ENCODE data around the gene APOE.
"Not testable (repeated sequence)": the region's sequence is repeated elsewhere in the genome, so short reads cannot be mapped to it uniquely, and the experiment has no call there.

APOE gene

DNA sequence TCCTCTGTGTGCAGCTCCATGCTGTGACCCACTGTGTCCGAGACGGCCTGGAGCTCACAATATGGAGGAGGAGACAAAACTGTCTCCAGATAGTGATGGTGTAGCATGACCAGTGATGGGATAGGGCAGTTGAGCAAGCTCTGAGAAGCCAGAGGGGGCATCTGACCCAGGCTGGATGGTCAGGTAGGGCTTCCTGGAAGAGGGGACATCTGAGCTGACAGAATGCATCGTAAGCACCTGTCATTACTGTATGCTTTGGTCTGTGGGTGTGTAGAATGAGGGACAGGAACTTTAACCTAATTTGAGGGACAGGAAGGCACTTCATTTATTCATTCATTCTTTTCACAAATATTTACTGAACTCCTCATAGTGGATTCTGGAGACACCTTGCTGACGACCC is 21.0 kb upstream of the APOE start:
- DNase-seq (ENCODE audit: low spot score) = no peak

DNA sequence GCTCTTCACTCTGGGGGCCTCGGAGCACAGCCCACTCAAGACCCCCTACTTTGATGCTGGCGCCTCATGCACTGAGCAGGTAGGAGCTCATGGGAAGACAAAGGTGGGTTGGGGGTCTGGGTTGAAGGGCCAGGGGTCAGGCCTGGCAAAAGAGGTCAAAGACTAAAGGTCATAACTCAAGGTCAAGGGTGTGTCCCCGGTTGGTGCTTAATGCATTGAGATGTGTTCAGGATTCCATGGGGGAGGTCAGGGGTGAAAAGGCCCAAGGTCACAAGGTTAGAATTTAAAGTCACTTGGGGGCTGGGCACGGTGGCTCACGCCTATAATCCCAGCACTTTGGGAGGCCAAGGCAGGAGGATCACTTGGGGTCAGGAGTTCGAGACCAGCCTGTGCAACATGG is 19.5 kb upstream of the APOE start:
- DNase-seq (ENCODE audit: low spot score) = no peak

DNA sequence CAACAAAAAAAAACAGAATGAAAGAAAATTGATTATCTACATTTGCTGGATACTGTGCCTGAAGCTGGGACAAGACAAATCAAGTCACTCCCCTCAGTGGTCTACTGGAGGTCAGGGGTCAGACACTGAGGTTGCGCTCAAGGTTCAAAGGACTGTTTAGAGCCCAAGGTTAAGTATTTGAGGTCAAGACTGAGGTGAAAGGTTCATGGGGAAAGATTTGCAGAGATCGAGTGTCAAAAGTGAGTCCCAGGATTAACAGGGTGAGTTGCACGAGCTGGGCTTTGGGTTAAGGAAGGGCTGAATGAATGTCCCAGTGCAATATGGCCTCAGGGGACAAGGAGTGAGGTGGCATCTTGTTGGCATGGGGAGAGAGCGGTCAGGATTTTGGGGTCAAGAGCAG is 17.9 kb upstream of the APOE start:
- DNase-seq (ENCODE audit: low spot score) = no peak

DNA sequence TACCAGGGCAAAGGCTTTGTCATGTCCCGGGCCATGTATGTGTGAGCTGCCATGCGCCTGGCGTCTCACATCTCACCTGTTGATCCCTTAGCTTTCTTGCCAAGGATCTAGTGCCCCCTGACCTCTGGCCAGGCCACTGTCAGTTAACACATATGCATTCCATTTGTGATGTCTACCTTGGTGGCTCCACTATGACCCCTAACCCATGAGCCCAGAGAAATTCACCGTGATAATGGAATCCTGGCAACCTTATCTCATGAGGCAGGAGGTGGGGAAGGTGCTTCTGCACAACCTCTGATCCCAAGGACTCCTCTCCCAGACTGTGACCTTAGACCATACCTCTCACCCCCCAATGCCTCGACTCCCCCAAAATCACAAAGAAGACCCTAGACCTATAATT is 17.3 kb upstream of the APOE start:
- DNase-seq (ENCODE audit: low spot score) = not testable (repeated sequence)

DNA sequence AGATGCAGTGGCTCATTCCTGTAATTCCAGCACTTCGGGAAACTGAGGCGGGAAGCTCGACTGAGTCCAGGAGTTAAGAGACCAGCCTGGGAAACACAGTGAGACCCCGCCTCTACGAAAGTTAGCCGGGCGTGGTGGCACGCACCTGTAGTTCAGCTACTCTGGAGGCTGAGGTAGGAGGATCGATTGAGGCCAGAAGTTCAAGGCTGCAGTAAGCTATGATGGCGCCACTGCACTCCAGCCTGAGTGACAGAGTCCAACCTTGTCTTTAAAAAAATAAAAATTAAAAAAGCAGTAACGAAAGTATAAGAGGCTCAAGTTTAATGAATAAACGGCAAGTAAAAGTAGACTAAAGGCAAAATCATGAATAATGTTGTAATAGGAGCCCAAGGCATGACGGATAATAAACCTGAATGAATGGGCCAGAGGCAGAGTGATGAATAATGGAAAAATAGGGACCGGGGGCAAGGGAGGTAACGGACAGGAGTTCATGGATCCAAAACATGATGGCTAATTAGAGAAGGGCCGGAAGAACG is 15.7 kb upstream of the APOE start:
- no peak for DNase-seq (ENCODE audit: low spot score)

DNA sequence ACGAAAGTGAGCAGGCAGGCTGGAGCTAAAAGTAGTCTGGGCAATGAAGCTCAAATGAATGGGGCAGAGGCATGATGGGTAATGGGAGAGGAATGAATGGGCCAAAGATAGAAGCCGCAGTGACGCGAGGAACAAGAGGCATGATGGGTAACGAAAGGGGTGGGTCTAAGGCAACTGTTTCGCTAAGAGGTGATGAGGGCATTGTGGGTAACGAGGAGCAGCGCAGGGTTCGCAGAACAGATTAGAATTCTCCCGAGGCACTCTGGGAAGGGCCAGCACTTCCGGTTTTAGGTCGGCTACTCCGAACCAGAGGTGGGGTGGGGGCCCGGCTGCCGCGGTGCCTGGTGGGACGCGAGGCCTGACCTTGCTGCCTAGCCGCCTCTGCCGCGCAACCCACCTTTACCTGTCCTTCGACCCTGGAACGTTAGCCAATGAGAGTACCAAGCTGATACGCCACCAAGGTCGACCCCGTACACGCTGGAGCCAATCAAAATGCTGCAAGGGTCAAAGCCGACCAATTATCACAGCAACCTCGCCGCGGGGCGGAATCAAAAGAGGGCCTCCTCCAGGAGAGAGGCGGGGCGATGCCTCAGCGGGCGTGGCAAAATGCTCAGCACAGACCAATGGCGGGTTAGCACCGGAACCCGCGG is 15.1 kb upstream of the APOE start:
- DNase-seq (ENCODE audit: low spot score) = peak; percentile 100

DNA sequence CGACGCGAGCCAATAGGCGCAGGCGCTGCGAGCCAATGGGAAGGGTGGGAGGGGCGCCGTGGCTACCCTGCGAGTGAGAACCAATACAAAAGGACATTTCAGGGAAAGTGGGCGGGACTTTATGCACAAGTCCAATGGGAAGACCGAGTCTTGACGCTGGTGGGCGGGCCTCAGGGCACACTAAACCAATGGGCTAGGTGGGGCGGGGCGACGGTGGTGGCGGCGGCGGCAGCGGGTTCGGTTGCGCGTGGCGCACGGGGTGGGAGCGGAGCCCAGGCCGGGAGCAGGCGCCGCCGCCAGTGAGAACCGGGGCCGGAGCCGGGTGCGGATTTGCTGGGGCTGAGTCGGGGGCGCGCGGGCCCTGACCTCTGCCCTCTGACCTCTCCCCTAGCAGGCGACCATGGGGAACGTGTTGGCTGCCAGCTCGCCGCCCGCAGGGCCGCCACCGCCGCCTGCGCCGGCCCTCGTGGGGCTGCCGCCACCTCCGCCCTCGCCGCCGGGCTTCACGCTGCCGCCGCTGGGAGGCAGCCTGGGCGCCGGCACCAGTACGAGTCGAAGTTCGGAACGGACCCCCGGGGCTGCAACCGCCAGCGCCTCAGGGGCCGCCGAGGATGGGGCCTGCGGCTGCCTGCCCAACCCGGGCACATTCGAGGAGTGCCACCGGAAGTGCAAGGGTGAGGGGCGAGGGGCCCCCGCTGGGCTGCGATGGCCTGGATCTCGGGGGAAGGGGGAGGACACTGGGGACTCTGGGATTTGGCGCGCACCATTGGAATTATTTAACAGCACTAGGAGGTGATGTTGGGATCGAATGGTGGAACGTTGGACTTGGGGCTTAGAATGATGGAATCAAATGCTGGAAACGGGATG is 14.3 kb upstream of the APOE start, which contains the start of gene TOMM40:
Gene TOMM40, plus strand, starts transcription at position 239 of the 867 bp plus-strand sequence. Its CDS starts 162 bp downstream, at position 401.
- no peak for DNase-seq (ENCODE audit: low spot score)

DNA sequence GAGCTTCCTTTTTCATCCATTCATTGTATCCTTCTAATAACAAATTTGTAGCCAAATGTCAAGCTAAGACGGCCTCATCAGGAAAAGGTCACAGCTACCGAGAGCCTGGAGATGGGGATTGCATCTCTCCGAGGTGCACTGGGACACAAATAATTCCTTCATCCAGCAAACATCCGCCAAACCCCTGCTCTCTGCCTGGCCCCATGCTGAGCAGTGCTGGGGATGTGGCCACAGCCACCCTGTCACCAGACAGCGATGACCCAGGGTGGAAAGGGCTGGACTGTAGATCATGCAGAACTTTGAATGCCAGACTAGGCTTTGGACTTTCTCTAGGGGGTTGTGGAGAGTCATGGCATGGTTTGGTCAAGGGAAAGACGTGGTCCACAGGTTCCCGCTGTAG is 12.7 kb upstream of the APOE start:
- DNase-seq (ENCODE audit: low spot score) = no peak

DNA sequence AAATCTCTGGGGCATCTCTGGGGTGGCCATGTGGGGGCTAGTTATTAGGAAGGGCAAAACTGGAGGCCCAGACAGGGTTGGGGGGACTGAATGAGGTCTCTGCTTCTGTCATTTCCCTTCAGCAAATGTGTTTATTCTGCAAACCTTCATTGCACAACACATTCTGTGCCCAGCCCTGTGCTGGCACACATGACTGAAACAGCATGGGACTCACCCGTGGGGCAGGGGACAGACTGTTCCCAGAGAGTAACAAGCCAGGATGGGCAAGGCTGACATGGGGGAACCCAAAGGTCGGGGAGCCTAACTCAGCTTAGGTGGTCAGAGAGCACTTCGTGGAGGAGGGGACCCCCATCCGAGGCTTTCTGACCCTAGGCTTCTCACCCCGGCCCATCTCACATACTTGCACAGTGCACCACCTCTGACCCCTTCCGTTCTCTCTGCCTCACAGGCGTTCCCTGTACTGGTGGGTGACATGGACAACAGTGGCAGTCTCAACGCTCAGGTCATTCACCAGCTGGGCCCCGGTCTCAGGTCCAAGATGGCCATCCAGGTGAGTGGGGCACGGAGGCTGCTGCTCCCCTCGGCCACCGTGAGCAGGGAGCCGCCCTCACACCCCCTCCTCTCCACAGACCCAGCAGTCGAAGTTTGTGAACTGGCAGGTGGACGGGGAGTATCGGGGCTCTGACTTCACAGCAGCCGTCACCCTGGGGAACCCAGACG is 12.1 kb upstream of the APOE start:
- DNase-seq (ENCODE audit: low spot score) = no peak

DNA sequence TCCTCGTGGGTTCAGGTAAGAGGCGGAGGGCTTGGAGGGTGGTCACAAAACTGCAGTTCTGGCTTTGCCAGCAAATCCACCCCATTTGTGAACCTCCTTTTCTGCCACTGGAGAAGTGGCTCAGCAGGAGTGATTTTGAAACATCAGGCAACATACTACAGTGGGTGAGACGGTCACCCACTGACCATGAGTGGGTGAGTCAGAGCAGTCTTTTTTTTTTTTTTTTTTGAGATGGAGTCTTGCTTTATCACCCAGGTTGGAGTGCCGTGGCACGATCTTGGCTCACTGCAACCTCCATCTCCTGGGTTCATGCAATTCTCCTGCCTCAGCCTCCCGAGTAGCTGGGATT is 11.6 kb upstream of the APOE start:
- DNase-seq (ENCODE audit: low spot score) = no peak

DNA sequence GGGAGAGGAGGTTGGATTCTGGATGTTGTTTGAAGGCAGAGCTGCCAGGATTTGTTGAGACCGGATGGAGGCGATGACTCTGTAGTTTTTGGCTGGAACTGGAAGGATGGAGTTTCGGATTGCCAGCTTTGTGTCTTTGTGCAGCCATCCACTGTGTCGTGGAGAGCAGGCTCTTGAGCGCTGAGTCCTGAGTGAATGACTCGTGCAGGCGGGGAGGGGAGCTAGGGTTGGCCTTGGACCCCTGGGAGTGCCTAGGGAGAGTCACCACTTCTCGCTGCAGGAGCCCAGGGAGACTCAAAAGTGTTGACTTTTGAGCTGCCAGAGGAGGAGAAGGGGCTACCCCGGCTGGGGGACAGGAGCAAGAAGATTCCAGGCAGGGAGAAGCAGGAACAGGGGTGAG is 10.7 kb upstream of the APOE start:
- no peak for DNase-seq (ENCODE audit: low spot score)

DNA sequence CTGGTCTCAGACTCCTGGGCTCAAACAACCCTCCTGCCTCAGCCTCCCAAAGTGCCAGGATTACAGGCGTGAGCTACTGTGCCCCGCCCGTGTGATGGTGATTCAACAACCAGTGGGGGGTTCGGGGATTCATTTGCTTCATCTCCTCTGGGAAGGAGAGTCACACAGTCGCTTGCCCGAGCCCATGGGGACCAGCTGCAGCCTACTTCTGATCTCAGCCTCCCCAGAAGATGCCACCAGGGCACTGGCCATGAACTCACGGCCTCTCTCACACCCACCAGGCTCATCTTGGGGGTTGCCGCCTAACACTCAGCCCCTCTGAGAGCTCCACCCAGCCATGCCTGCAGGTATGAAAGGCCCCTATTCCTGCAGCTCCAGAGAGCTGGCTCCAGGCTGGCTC is 7.8 kb upstream of the APOE start:
- DNase-seq (ENCODE audit: low spot score) = no peak

DNA sequence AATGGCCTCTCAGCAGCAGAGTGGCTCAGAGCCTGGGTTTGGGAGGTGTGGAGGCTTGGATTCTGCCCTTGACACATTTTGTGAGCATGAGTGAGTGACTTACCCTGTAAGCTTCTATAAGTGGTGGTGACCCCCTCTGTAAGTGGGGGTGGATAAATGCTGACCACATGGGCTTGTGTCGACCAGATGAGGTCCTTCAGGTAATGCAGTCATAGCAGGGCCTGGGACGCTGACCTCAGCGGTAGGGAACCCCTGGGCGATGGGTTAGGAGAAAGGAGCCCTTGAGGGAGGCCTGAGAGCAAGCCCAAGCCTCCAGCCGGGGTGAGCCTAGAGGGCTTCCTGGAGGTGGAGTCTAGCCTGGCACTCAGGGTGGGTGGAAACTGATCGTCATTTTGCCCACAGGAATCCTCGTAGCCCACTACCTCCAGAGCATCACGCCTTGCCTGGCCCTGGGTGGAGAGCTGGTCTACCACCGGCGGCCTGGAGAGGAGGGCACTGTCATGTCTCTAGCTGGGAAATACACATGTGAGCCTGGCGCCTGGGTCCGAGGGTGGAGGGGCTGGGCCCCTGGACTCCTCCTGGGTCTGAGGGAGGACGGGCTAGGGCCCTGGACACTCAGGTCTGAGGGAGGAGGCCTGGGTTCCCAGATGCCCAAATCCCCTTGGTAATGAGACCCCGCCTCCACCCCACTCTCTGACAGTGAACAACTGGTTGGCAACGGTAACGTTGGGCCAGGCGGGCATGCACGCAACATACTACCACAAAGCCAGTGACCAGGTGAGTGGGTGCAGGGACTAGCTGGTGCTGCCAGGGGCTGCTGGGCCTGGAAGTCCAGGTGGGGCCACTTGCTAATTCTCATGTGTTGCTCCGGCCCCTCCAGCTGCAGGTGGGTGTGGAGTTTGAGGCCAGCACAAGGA is 5.0 kb upstream of the APOE start:
- DNase-seq (ENCODE audit: low spot score) = no peak

DNA sequence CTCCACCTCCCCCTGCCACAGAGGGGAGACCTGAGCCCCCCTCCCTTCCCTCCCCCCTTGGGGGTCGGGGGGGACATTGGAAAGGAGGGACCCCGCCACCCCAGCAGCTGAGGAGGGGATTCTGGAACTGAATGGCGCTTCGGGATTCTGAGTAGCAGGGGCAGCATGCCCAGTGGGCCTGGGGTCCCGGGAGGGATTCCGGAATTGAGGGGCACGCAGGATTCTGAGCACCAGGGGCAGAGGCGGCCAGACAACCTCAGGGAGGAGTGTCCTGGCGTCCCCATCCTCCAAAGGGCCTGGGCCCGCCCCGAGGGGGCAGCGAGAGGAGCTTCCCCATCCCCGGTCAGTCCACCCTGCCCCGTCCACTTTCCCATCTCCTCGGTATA is 2.4 kb upstream of the APOE start:
- no peak for DNase-seq (ENCODE audit: low spot score)

DNA sequence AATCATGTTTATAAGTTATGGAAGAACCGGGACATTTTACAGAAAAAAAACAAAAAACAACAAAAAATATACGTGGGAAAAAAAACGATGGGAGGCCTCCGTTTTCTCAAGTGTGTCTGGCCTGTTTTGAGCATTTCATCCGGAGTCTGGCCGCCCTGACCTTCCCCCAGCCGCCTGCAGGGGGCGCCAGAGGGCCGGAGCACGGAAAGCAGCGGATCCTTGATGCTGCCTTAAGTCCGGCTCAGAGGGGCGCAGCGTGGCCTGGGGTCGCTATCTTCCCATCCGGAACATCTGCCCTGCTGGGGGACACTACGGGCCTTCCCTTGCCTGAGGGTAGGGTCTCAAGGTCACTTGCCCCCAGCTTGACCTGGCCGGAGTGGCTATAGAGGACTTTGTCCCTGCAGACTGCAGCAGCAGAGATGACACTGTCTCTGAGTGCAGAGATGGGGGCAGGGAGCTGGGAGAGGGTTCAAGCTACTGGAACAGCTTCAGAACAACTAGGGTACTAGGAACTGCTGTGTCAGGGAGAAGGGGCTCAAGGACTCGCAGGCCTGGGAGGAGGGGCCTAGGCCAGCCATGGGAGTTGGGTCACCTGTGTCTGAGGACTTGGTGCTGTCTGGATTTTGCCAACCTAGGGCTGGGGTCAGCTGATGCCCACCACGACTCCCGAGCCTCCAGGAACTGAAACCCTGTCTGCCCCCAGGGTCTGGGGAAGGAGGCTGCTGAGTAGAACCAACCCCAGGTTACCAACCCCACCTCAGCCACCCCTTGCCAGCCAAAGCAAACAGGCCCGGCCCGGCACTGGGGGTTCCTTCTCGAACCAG is 1.8 kb upstream of the APOE start:
- peak; percentile 91 for DNase-seq (ENCODE audit: low spot score)

DNA sequence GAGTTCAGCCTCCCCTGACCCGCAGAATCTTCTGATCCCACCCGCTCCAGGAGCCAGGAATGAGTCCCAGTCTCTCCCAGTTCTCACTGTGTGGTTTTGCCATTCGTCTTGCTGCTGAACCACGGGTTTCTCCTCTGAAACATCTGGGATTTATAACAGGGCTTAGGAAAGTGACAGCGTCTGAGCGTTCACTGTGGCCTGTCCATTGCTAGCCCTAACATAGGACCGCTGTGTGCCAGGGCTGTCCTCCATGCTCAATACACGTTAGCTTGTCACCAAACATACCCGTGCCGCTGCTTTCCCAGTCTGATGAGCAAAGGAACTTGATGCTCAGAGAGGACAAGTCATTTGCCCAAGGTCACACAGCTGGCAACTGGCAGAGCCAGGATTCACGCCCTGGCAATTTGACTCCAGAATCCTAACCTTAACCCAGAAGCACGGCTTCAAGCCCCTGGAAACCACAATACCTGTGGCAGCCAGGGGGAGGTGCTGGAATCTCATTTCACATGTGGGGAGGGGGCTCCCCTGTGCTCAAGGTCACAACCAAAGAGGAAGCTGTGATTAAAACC is 1.1 kb upstream of the APOE start:
- DNase-seq (ENCODE audit: low spot score) = no peak

DNA sequence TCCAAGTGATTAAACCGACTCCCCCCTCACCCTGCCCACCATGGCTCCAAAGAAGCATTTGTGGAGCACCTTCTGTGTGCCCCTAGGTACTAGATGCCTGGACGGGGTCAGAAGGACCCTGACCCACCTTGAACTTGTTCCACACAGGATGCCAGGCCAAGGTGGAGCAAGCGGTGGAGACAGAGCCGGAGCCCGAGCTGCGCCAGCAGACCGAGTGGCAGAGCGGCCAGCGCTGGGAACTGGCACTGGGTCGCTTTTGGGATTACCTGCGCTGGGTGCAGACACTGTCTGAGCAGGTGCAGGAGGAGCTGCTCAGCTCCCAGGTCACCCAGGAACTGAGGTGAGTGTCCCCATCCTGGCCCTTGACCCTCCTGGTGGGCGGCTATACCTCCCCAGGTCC is 2.0 kb downstream of the APOE start:
- DNase-seq (ENCODE audit: low spot score) = no peak

DNA sequence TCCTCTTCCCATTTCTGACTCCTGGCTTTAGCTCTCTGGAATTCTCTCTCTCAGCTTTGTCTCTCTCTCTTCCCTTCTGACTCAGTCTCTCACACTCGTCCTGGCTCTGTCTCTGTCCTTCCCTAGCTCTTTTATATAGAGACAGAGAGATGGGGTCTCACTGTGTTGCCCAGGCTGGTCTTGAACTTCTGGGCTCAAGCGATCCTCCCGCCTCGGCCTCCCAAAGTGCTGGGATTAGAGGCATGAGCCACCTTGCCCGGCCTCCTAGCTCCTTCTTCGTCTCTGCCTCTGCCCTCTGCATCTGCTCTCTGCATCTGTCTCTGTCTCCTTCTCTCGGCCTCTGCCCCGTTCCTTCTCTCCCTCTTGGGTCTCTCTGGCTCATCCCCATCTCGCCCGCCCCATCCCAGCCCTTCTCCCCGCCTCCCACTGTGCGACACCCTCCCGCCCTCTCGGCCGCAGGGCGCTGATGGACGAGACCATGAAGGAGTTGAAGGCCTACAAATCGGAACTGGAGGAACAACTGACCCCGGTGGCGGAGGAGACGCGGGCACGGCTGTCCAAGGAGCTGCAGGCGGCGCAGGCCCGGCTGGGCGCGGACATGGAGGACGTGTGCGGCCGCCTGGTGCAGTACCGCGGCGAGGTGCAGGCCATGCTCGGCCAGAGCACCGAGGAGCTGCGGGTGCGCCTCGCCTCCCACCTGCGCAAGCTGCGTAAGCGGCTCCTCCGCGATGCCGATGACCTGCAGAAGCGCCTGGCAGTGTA is 2.7 kb downstream of the APOE start:
- DNase-seq (ENCODE audit: low spot score) = no peak

DNA sequence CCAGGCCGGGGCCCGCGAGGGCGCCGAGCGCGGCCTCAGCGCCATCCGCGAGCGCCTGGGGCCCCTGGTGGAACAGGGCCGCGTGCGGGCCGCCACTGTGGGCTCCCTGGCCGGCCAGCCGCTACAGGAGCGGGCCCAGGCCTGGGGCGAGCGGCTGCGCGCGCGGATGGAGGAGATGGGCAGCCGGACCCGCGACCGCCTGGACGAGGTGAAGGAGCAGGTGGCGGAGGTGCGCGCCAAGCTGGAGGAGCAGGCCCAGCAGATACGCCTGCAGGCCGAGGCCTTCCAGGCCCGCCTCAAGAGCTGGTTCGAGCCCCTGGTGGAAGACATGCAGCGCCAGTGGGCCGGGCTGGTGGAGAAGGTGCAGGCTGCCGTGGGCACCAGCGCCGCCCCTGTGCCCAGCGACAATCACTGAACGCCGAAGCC is 3.3 kb downstream of the APOE start:
- DNase-seq (ENCODE audit: low spot score) = no peak

DNA sequence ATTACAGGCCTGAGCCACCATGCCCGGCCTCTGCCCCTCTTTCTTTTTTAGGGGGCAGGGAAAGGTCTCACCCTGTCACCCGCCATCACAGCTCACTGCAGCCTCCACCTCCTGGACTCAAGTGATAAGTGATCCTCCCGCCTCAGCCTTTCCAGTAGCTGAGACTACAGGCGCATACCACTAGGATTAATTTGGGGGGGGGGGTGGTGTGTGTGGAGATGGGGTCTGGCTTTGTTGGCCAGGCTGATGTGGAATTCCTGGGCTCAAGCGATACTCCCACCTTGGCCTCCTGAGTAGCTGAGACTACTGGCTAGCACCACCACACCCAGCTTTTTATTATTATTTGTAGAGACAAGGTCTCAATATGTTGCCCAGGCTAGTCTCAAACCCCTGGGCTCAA is 4.2 kb downstream of the APOE start:
- no peak for DNase-seq (ENCODE audit: low spot score)
